ENCODE results near the gene KSR1. TPM values are rescaled to one million over a fixed set of nuclear protein-coding genes. Genes with fewer than 3 reads are reported as not detected.

Gene KSR1
- total RNA-seq, 1 donor from 2014 or later = 9.5 TPM

- Histone ChIP-seq H3K4me3 (no peak overlapping the region), H3K4me1 (peaks cover 30% of the 10 kb centered on the region), H3K9me3 (replicated peaks) (no peaks in the 10 kb centered on the region), H3K27me3 (ENCODE audit: low read depth) (no peaks in the 10 kb centered on the region), H3K36me3 (peaks cover 38% of the 10 kb centered on the region), H3K27ac (replicated peaks) (no peak overlapping the region)
- TF ChIP-seq CTCF (IDR thresholded peaks at IDR 0.05; ENCODE audit: borderline replicate concordance) = peak; percentile 96
- intact Hi-C loops (cut with micrococcal nuclease) = loop anchor here (2.0 to 5.0 kb wide), 2 partner anchors 249 to 365 kb away; no protein-coding TSS in a partner anchor
- peak; percentile 73 for DNase-seq
Observed at GRCh38 chr17:27601069-27601974, 145.1 kb downstream of the KSR1 start.

- no peak overlapping the region for H3K27ac ChIP-seq (replicated peaks)
- intact Hi-C loops (cut with micrococcal nuclease) = loop anchor here (2.0 to 5.0 kb wide), 3 partner anchors 49 to 365 kb away; no protein-coding TSS in a partner anchor
- H3K4me3 ChIP-seq = no peak overlapping the region
- DNase-seq = no peak
- no peak for TF ChIP-seq CTCF (IDR thresholded peaks at IDR 0.05; ENCODE audit: borderline replicate concordance)
- no peaks in the 10 kb centered on the region for H3K27me3 ChIP-seq (ENCODE audit: low read depth)
- H3K4me1 ChIP-seq = peaks cover 27% of the 10 kb centered on the region
- no peaks in the 10 kb centered on the region for H3K9me3 ChIP-seq (replicated peaks)
- peaks cover 42% of the 10 kb centered on the region for H3K36me3 ChIP-seq
Observed at GRCh38 chr17:27601975-27602302, 145.7 kb downstream of the KSR1 start.

GRCh38 chr17:27602721-27603420 lies 146.6 kb downstream of the KSR1 start:
- intact Hi-C loops (cut with micrococcal nuclease) = loop anchor here (2.0 to 5.0 kb wide), 2 partner anchors 48 to 251 kb away; no protein-coding TSS in a partner anchor
- Histone ChIP-seq H3K4me3 (no peak overlapping the region), H3K27ac (replicated peaks) (no peak overlapping the region), H3K27me3 (ENCODE audit: low read depth) (no peaks in the 10 kb centered on the region), H3K9me3 (replicated peaks) (no peaks in the 10 kb centered on the region), H3K4me1 (peaks cover 26% of the 10 kb centered on the region), H3K36me3 (peaks cover 44% of the 10 kb centered on the region)
- DNase-seq = peak; percentile 68
- TF ChIP-seq CTCF (IDR thresholded peaks at IDR 0.05; ENCODE audit: borderline replicate concordance) = peak; percentile 98

GRCh38 chr17:27603421-27603770 lies 147.1 kb downstream of the KSR1 start:
- peak; percentile 6 for TF ChIP-seq CTCF (IDR thresholded peaks at IDR 0.05; ENCODE audit: borderline replicate concordance)
- Histone ChIP-seq H3K27me3 (ENCODE audit: low read depth) (no peaks in the 10 kb centered on the region), H3K9me3 (replicated peaks) (no peaks in the 10 kb centered on the region), H3K4me1 (peaks cover 26% of the 10 kb centered on the region), H3K27ac (replicated peaks) (no peak overlapping the region), H3K4me3 (no peak overlapping the region), H3K36me3 (peaks cover 48% of the 10 kb centered on the region)
- intact Hi-C loops (cut with micrococcal nuclease) = loop anchor here (2.0 to 5.0 kb wide), 2 partner anchors 47 to 251 kb away; no protein-coding TSS in a partner anchor
- no peak for DNase-seq

- Histone ChIP-seq H3K4me3 (no peak overlapping the region), H3K27me3 (ENCODE audit: low read depth) (no peaks in the 10 kb centered on the region), H3K27ac (replicated peaks) (no peak overlapping the region), H3K4me1 (peaks cover 26% of the 10 kb centered on the region), H3K36me3 (peaks cover 55% of the 10 kb centered on the region), H3K9me3 (replicated peaks) (no peaks in the 10 kb centered on the region)
- no peak for DNase-seq
- intact Hi-C loops (cut with micrococcal nuclease) = loop anchor here (2.0 to 5.0 kb wide), 2 partner anchors 47 to 252 kb away; no protein-coding TSS in a partner anchor
- TF ChIP-seq CTCF (IDR thresholded peaks at IDR 0.05; ENCODE audit: borderline replicate concordance) = no peak
Observed at GRCh38 chr17:27603880-27604794, 147.9 kb downstream of the KSR1 start.
